ENCODE results near the gene KRT75. TPM values are rescaled to one million over a fixed set of nuclear protein-coding genes. Genes with fewer than 3 reads are reported as not detected.
"Not testable (repeated sequence)": the region's sequence is repeated elsewhere in the genome, so short reads cannot be mapped to it uniquely, and the experiment has no call there.

The KRT75 gene
- total RNA-seq, 1 donor from 2014 or later = not detected

GRCh38 chr12:52411815-52412214 lies 22.4 kb downstream of the KRT75 start:
- no peak overlapping the region for H3K4me3 Mint-ChIP-seq (ENCODE audit: unreplicated experiment)
- H3K27ac Mint-ChIP-seq (ENCODE audit: unreplicated experiment) = no peak overlapping the region
- H3K36me3 Mint-ChIP-seq (ENCODE audit: low read depth) = no peaks in the 10 kb centered on the region
- H3K9me3 Mint-ChIP-seq (ENCODE audit: low read depth) = no peaks in the 10 kb centered on the region
- no peak for TF ChIP-seq CTCF (IDR thresholded peaks at IDR 0.05)
- no peak for DNase-seq (ENCODE audit: low spot score)
- peaks cover 13% of the 10 kb centered on the region for H3K27me3 Mint-ChIP-seq (ENCODE audit: low read depth)
- H3K4me1 Mint-ChIP-seq (ENCODE audit: low read depth) = peaks cover 10% of the 10 kb centered on the region

GRCh38 chr12:52410589-52411248 lies 23.5 kb downstream of the KRT75 start:
- not testable (repeated sequence) for H3K9me3 Mint-ChIP-seq (ENCODE audit: low read depth); H3K27ac Mint-ChIP-seq (ENCODE audit: unreplicated experiment); H3K4me3 Mint-ChIP-seq (ENCODE audit: unreplicated experiment); H3K36me3 Mint-ChIP-seq (ENCODE audit: low read depth); DNase-seq (ENCODE audit: low spot score); H3K4me1 Mint-ChIP-seq (ENCODE audit: low read depth)
- H3K27me3 Mint-ChIP-seq (ENCODE audit: low read depth) = peaks cover 14% of the 10 kb centered on the region

GRCh38 chr12:52407918-52408317 lies 26.3 kb downstream of the KRT75 start:
- H3K4me1 Mint-ChIP-seq (ENCODE audit: low read depth) = no peaks in the 10 kb centered on the region
- H3K36me3 Mint-ChIP-seq (ENCODE audit: low read depth) = no peaks in the 10 kb centered on the region
- H3K4me3 Mint-ChIP-seq (ENCODE audit: unreplicated experiment) = no peak overlapping the region

GRCh38 chr12:52405922-52406385 lies 28.2 kb downstream of the KRT75 start, which contains the start of gene KRT82:
Gene KRT82 (minus strand): TSS chr12:52406335. CDS start chr12:52406277, 58 bp downstream.
- no peak for TF ChIP-seq CTCF (IDR thresholded peaks at IDR 0.05)
- Mint-ChIP-seq H3K27ac (ENCODE audit: unreplicated experiment) (no peak within 1 kb of the TSS), H3K4me1 (ENCODE audit: low read depth) (no peaks in the 10 kb centered on the region), H3K4me3 (ENCODE audit: unreplicated experiment) (no peak within 1 kb of the TSS), H3K9me3 (ENCODE audit: low read depth) (no peaks in the 10 kb centered on the region), H3K36me3 (ENCODE audit: low read depth) (no peaks in the 10 kb centered on the region), H3K27me3 (ENCODE audit: low read depth) (peaks cover 28% of the 10 kb centered on the region)
- DNase-seq (ENCODE audit: low spot score) = no peak

More at GRCh38 chr12:52407918-52408317, 26.3 kb downstream of the KRT75 start:
- Mint-ChIP-seq H3K27me3 (ENCODE audit: low read depth) (peaks cover 22% of the 10 kb centered on the region), H3K9me3 (ENCODE audit: low read depth) (no peaks in the 10 kb centered on the region), H3K27ac (ENCODE audit: unreplicated experiment) (no peak overlapping the region)
- DNase-seq (ENCODE audit: low spot score) = no peak
- TF ChIP-seq CTCF (IDR thresholded peaks at IDR 0.05) = no peak

GRCh38 chr12:52404951-52405350 lies 29.2 kb downstream of the KRT75 start:
- no peaks in the 10 kb centered on the region for H3K9me3 Mint-ChIP-seq (ENCODE audit: low read depth)
- H3K27me3 Mint-ChIP-seq (ENCODE audit: low read depth) = peaks cover 28% of the 10 kb centered on the region
- no peak overlapping the region for H3K27ac Mint-ChIP-seq (ENCODE audit: unreplicated experiment)
- no peaks in the 10 kb centered on the region for H3K36me3 Mint-ChIP-seq (ENCODE audit: low read depth)
- no peak overlapping the region for H3K4me3 Mint-ChIP-seq (ENCODE audit: unreplicated experiment)
- DNase-seq (ENCODE audit: low spot score) = no peak
- no peaks in the 10 kb centered on the region for H3K4me1 Mint-ChIP-seq (ENCODE audit: low read depth)
- TF ChIP-seq CTCF (IDR thresholded peaks at IDR 0.05) = no peak

GRCh38 chr12:52403561-52403960 lies 30.6 kb downstream of the KRT75 start:
- DNase-seq (ENCODE audit: low spot score) = no peak
- Mint-ChIP-seq H3K36me3 (ENCODE audit: low read depth) (no peaks in the 10 kb centered on the region), H3K9me3 (ENCODE audit: low read depth) (no peaks in the 10 kb centered on the region), H3K27ac (ENCODE audit: unreplicated experiment) (no peak overlapping the region), H3K4me3 (ENCODE audit: unreplicated experiment) (no peak overlapping the region), H3K27me3 (ENCODE audit: low read depth) (peaks cover 32% of the 10 kb centered on the region), H3K4me1 (ENCODE audit: low read depth) (no peaks in the 10 kb centered on the region)
- TF ChIP-seq CTCF (IDR thresholded peaks at IDR 0.05) = no peak

Measured in chondrocyte (in vitro differentiated cells).